HUES6 (cell line): ENCODE measurements around the gene TMEM119.

ENCODE experiments used
- H3K27ac ChIP-seq: 2 replicates; pipeline ENCODE4 v1.7.0; 2013; ENCODE audit warnings: low read depth, mild to moderate bottlenecking, low read length, inconsistent platforms
- H3K27me3 ChIP-seq: 2 replicates; pipeline ENCODE4 v1.6.1; 2013; ENCODE audit warnings: low read length; ENCODE audit not compliant: control insufficient read depth, insufficient read depth
- H3K36me3 ChIP-seq: 2 replicates; pipeline ENCODE4 v1.6.1; 2013; ENCODE audit warnings: low read length; ENCODE audit not compliant: control insufficient read depth, insufficient read depth
- H3K4me1 ChIP-seq: 2 replicates; pipeline ENCODE4 v1.6.1; 2013; ENCODE audit warnings: low read length; ENCODE audit not compliant: control insufficient read depth, insufficient read depth
- H3K4me3 ChIP-seq: 2 replicates; pipeline ENCODE4 v1.5.1; 2013; ENCODE audit warnings: low read depth, low read length
- H3K9ac ChIP-seq: one replicate; pipeline ENCODE4 v1.6.1; 2013; ENCODE audit warnings: mild to moderate bottlenecking, low read length
- H3K9me3 ChIP-seq: 2 replicates; pipeline ENCODE4 v1.6.1; 2013; ENCODE audit warnings: low read depth, low read length; ENCODE audit not compliant: control insufficient read depth, insufficient read depth

Gene TMEM119

DNA sequence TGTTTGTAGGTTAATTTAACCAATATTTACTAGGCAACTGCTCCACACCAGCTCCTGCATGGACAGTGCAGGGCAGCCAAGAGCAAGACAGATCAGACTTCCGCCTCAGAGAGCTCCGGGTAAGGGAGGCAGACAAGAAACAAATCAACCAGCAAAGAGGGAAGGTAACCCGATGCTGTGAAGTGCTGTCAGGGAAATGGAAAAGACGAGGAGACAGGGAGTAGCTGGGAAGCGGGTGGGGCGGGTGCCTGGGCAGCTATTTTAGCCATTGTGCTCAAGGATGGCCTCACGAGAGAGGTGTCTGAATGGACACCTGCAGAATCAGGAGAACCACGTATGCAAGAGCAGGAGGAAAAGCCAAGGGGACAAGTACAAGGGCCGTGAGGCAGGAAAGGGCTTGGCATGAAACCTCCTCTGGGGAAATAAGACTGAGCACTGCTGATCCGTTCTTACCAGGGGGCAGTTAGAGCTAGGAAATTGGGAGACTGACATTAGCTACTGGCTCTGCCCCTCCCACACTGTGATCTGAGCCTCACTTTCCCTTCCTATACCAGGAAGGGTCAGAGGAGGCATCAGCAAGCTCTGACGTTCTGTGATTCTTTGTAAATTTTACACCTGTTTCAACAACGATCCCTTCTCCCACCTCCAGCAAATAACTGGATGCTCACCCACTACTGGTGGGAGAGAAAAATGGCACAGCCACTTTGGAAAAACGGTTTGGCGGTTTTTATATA lies 6.5 kb upstream of the TMEM119 start:
- no peaks in the 10 kb centered on the region for H3K9me3 ChIP-seq
- H3K9ac ChIP-seq, result no peak overlapping the region
- 0 out of 2 replicates have a peak, but pooled peaks cover 3% of the 10 kb centered on the region for H3K4me1 ChIP-seq
- H3K36me3 ChIP-seq, result no peaks in the 10 kb centered on the region
- no peak overlapping the region for H3K27ac ChIP-seq
- H3K27me3 ChIP-seq, result no peaks in the 10 kb centered on the region
- no peak overlapping the region for H3K4me3 ChIP-seq

GRCh38 chr12:108603743-108604142 lies 5.9 kb upstream of the TMEM119 start:
- Histone ChIP-seq H3K4me1 (0 out of 2 replicates have a peak, but pooled peaks cover 3% of the 10 kb centered on the region), H3K27ac (no peak overlapping the region)

DNA sequence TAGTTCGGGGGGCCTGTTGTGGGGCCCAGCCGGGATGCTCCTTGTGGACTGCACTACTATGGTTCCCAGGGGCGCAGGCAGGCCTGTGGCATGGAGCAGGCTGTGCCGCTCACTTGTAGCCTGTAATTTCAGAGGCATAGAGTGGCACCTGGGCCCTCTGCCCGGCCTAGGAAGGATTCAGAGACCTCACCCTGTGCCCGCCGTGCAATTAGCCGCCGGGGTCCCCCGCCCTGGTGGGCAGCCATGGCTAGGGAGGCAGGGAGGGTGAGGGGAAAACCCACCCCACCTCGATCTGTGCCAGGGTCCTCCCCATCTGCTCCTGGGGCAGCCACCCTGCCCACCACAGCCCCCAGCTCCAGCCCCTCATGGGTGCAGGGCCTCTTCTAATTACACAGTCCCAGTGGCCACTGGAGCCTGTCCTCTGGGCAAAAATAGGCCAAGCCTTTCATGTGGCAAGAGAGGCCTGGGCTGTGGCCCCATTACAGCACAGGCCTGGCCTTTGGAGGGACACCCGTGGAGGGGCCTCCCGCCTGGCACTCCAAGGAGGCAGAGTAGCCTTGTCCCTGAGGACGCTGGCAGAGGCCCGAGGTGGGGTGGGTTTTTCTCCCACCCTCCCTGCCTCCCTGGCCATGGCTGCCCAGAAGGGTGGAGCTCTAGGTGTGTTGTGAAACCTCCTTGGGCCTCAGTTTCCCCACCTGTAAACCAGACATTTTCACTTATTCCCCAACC lies 5.3 kb upstream of the TMEM119 start:
- Histone ChIP-seq H3K9me3 (no peaks in the 10 kb centered on the region), H3K9ac (no peak overlapping the region), H3K36me3 (no peaks in the 10 kb centered on the region), H3K27ac (no peak overlapping the region), H3K4me1 (0 out of 2 replicates have a peak, but pooled peaks cover 3% of the 10 kb centered on the region), H3K4me3 (no peak overlapping the region), H3K27me3 (no peaks in the 10 kb centered on the region)

More at GRCh38 chr12:108603743-108604142, 5.9 kb upstream of the TMEM119 start:
- no peaks in the 10 kb centered on the region for H3K27me3 ChIP-seq
- H3K4me3 ChIP-seq, result no peak overlapping the region
- H3K9me3 ChIP-seq, result no peaks in the 10 kb centered on the region
- no peaks in the 10 kb centered on the region for H3K36me3 ChIP-seq
- H3K9ac ChIP-seq, result no peak overlapping the region

GRCh38 chr12:108602209-108602705 lies 4.4 kb upstream of the TMEM119 start:
- no peak overlapping the region for H3K27ac ChIP-seq
- H3K9me3 ChIP-seq, result no peaks in the 10 kb centered on the region
- no peaks in the 10 kb centered on the region for H3K36me3 ChIP-seq
- no peak overlapping the region for H3K4me3 ChIP-seq
- no peak overlapping the region for H3K9ac ChIP-seq
- peaks cover 6% of the 10 kb centered on the region; the same call in 1 of the 2 replicates for H3K4me1 ChIP-seq
- no peaks in the 10 kb centered on the region for H3K27me3 ChIP-seq

DNA sequence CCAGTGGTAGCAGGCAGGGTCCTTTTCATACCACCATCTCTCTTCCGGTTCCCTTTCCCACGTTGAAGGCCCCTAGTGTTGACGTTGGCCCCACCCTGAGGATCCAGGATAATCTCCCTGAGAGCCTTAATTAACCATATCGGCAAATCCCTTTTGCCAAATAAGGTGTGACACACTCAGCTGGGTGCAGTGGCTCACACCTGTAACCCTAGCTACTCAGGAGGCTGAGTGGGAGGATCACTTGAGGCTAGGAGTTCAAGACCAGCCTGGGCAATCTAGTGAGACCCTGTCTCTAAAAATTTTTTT lies 2.8 kb upstream of the TMEM119 start:
- Histone ChIP-seq H3K27me3 (no peaks in the 10 kb centered on the region), H3K27ac (no peak overlapping the region), H3K9ac (no peak overlapping the region), H3K36me3 (no peaks in the 10 kb centered on the region), H3K9me3 (no peaks in the 10 kb centered on the region), H3K4me1 (peaks cover 11% of the 10 kb centered on the region; the same call in 1 of the 2 replicates), H3K4me3 (no peak overlapping the region)

DNA sequence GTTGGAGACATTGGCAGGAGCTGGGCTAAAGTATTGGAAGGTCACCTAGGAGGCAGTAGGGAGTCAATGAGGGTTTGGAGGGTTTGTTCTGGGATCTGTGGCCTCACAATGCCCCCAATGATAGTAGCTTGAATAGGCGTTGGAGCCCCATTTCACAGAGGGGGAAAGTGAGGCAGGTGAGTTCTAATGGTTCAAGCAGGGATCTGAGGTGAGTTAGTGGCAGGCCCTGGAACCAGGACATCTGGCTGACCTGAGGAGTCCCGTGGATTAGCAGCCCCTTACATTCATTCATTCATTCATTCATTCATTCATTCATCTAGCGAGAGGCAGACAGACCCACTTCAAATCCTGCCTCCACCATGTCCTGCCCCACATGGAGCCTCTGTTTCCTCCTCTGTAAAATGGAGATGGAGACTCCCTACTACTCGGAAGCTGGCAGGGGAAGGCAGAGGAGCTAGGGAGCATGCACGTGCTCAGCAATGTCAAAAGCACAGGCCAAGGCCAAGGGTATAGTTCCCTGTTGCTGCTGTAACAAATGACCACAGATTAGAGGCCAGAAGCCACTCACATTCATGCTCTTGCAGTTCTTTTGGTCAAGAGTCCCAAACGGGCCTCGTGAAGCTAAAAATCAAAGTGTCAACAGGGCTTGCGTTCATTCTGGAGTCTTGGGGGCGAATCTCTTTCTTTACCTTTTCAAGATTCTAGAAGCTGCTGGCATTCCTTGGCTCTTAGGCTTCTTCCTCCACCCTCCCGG lies 2.2 kb upstream of the TMEM119 start:
- Histone ChIP-seq H3K9ac (no peak overlapping the region), H3K36me3 (no peaks in the 10 kb centered on the region), H3K27me3 (no peaks in the 10 kb centered on the region), H3K4me3 (no peak overlapping the region), H3K9me3 (no peaks in the 10 kb centered on the region), H3K4me1 (peaks cover 11% of the 10 kb centered on the region; the same call in 1 of the 2 replicates), H3K27ac (no peak overlapping the region)

DNA sequence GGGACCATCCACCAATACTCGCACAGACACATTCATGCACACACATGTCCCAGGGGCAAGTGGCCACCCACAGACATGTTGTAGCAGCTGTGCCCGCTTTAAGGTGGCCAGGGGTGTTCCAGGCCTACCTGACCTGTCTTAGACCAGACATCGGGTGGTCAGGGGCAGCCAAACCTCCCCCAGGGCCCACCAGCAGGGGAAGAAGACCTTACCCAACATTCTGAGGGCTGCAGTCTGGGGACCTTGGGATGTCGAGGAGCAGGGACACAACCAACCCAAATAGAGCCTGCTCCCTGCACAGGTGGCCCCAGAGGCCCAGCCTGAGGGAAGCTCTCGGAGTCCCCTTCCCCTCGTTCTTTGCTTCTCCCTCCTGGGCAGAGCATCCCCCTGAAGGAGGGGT lies 1.7 kb upstream of the TMEM119 start:
- Histone ChIP-seq H3K4me1 (peaks cover 10% of the 10 kb centered on the region; the same call in 1 of the 2 replicates), H3K27ac (no peak overlapping the region), H3K9ac (no peak overlapping the region), H3K36me3 (no peaks in the 10 kb centered on the region), H3K27me3 (no peaks in the 10 kb centered on the region), H3K9me3 (no peaks in the 10 kb centered on the region), H3K4me3 (no peak overlapping the region)

- H3K27me3 ChIP-seq, result no peaks in the 10 kb centered on the region
- no peak overlapping the region for H3K4me3 ChIP-seq
- peaks cover 10% of the 10 kb centered on the region; the same call in 1 of the 2 replicates for H3K4me1 ChIP-seq
- no peaks in the 10 kb centered on the region for H3K36me3 ChIP-seq
- no peak overlapping the region for H3K27ac ChIP-seq
- H3K9ac ChIP-seq, result no peak overlapping the region
- H3K9me3 ChIP-seq, result no peaks in the 10 kb centered on the region
Measured at GRCh38 chr12:108598553-108599250, 818 bp upstream of the TMEM119 start.

- Histone ChIP-seq H3K9ac (no peak overlapping the region), H3K4me1 (peaks cover 13% of the 10 kb centered on the region; the same call in 1 of the 2 replicates), H3K9me3 (no peaks in the 10 kb centered on the region), H3K27ac (no peak overlapping the region), H3K27me3 (no peaks in the 10 kb centered on the region), H3K36me3 (no peaks in the 10 kb centered on the region), H3K4me3 (no peak overlapping the region; the same call in 1 of the 2 replicates)
Measured at GRCh38 chr12:108596854-108597558, 878 bp downstream of the TMEM119 start.
